HG03442 (cell line): ENCODE results near the gene FUT3.

Source experiments
- ATAC-seq: cut with Tn5 transposase; IDR thresholded peaks from one replicate; pipeline ENCODE4 v1.9.1; 2021; ENCODE audit warnings: mild to moderate bottlenecking, moderate library complexity; ENCODE audit not compliant: unreplicated experiment

The FUT3 gene

GRCh38 chr19:5826531-5827341 is 24.5 kb downstream of the FUT3 start:
- no peak for ATAC-seq

GRCh38 chr19:5825178-5825577 is 26.1 kb downstream of the FUT3 start:
- no peak for ATAC-seq

- ATAC-seq = no peak
Measured at GRCh38 chr19:5824751-5825150, 26.5 kb downstream of the FUT3 start.

GRCh38 chr19:5823579-5824281 is 27.5 kb downstream of the FUT3 start:
- ATAC-seq = no peak

GRCh38 chr19:5822181-5822844 is 28.9 kb downstream of the FUT3 start:
- no peak for ATAC-seq

- ATAC-seq = no peak
Measured at GRCh38 chr19:5821521-5822180, 29.6 kb downstream of the FUT3 start.

- no peak for ATAC-seq
Measured at GRCh38 chr19:5820785-5821184, 30.5 kb downstream of the FUT3 start.

GRCh38 chr19:5818594-5818993 is 32.7 kb downstream of the FUT3 start:
- no peak for ATAC-seq

GRCh38 chr19:5817218-5817617 is 34.0 kb downstream of the FUT3 start:
- no peak for ATAC-seq

GRCh38 chr19:5814852-5815246 is 36.4 kb downstream of the FUT3 start:
- no peak for ATAC-seq

- ATAC-seq = no peak
Measured at GRCh38 chr19:5814123-5814851, 37.0 kb downstream of the FUT3 start.

GRCh38 chr19:5811117-5811516 is 40.1 kb downstream of the FUT3 start:
- ATAC-seq = no peak

- no peak for ATAC-seq
Measured at GRCh38 chr19:5809469-5809868, 41.8 kb downstream of the FUT3 start.

GRCh38 chr19:5809053-5809452 is 42.2 kb downstream of the FUT3 start:
- ATAC-seq = no peak

GRCh38 chr19:5808120-5808816 is 43.0 kb downstream of the FUT3 start:
- ATAC-seq = no peak

- ATAC-seq = no peak
Measured at GRCh38 chr19:5806905-5807304, 44.3 kb downstream of the FUT3 start.

GRCh38 chr19:5806133-5806489 is 45.1 kb downstream of the FUT3 start:
- ATAC-seq = no peak

- ATAC-seq = no peak
Measured at GRCh38 chr19:5805462-5806132, 45.7 kb downstream of the FUT3 start.
